ENCODE results near the gene HSPE1.
"Not testable (repeated sequence)": the region's sequence is repeated elsewhere in the genome, so short reads cannot be mapped to it uniquely, and the experiment has no call there.

The HSPE1 gene

DNA sequence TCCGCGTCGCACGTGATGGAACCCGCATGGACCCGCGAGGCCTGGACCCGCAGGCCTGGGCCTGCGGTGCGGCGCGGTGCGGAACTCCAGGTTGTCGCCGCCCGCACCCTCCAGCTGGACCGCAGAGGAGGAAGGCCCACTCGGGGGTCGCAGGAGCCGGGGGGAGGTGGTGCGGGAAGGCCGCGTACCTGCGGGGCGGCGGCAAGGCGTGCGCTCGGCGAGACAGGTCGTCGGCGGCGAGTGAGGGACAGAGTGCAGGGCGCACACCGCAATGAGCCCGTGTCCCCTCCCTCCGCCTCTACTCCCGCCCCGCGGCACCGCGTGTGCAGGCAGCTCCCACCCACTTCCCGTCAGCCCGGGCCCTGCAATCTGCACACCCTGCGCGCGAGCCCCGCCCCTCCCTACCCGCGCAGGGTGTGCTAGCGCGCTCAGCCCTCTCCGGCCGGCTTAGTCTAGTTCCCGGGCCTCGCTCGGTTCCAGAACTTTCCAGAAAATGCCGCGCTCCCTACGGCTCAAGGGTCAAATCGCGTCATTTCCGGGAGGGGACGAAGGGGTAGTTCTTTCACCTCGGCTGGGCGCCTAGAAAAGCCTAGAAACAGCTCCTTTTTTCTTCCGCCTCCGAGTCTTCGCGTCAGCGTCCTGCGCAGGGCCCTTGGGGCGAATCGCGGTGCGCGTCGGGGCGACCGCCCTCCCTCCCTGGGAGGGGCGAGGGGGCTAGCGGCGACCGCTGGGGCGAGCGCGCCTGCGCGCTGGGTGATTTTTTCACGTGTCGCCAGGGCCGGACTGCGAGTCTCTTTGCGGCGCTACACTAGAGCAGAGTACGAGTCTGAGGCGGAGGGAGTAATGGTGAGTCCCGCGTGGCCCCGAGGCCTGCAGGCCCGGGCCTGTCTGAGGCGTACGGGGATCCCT lies at the start of gene HSPE1, which contains the start of gene HSPD1:
Gene HSPE1, plus strand, starts transcription at position 786 of the 909 bp plus-strand sequence. Its CDS starts 58 bp downstream, at position 844.
Gene HSPD1, minus strand, starts transcription at position 247 of the 909 bp plus-strand sequence. CDS start 992 bp downstream, outside the sequence.
- no peak for FAIRE-seq

DNA sequence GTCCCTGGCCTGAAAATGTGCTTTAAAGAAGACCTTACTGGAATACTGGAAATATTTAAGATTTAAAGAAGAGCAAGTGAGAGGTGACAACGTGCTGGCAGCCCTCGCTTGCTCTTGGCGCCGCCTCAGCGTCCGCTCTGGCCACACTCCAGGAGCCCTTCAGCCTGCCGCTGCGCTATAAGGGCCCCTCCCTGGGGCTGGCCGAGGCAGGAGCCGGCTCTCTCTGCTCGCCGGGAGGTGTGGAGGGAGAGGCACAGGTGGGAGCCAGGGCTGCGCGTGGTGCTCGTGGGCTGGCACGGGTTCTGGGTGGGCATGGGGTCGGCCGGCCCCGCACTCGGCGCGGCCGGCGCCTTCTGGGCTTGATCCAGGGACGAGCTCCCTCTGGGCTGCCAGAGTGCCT lies 49.7 kb upstream of the HSPE1 start:
- no peak for FAIRE-seq

- not testable (repeated sequence) for FAIRE-seq
Measured at GRCh38 chr2:197450935-197451358, 49.2 kb upstream of the HSPE1 start.

DNA sequence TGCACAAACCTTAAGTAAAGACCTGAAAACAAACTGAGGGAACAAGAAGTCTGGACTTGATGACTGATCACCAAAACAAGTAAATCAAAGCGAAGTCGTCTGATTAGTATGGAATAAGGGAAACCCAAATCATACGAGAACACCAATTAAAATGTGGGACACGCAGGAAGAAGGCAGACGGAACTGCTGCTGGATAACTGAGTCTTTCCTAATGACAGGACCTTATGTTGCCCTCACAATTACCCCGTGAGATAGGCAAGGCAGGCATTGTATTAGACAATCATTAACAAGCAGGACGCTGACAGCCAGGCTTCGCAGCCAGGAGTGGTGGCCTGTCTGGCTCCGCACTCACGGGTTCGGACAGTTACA lies 47.4 kb upstream of the HSPE1 start:
- no peak for FAIRE-seq

DNA sequence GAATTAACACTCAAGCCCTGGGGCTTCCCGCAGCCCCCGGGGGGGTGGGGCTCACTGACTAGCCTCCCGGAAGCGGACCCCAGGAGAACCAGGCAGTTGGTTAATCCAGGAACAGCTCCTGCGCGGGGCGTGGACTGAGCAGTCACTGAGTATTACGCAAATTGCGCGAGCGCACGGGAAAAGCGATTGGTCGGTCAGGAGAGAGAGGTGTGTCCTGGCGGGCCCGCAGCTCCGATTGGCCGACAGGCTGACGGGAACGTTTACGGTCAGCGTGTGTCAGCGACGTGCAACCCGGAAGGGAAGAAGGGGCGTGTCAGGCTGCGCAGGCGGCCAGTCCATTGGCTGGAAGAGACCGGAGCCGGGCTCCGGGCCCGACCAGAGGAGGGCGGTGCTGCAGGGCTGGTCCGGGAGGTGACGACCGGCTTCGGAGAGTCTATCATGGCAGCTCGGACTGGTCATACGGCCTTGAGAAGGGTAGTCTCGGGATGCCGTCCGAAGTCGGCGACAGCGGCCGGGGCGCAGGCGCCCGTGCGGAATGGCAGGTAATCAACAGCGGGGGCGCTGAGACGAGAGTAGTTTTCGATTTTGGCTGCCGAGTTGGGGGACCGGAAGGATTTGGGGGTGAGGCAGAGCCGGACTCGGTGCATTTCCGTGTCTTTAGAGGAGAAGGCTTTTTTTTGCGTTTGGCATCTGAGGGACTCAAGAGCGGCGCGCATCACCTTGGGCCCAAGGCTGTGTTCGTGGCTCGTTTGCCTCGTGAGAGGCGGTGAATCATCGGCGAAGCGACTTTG lies 46.9 kb upstream of the HSPE1 start, which contains the start of gene COQ10B:
Gene COQ10B, plus strand, starts transcription at position 430 of the 791 bp plus-strand sequence. Its CDS starts 9 bp downstream, at position 439.
- FAIRE-seq: peak; percentile 66

DNA sequence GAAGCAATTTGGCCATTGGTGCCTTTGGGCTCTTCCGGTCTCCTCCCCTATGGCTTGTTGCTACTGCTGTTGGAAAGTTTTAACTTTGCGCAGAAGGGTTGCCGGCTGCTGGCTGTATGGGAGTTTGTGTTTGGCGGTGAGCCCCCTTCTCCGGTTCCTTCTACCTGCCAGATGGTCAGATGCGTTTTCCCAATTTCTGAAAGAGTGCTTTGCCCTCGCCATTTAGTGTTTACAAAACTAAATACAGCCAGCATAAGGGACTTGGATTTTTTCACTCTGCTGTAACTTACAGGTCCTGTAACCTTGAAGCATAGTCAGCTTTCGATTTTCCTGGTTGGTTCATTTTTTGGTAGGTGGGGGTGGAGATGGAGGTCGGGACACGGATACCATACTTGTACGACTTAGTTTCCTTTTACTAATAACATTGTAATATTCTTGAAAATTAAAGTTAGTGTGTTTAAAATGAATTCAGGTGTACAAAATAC lies 46.2 kb upstream of the HSPE1 start:
- no peak for FAIRE-seq

- no peak for FAIRE-seq
Measured at GRCh38 chr2:197454923-197455322, 45.3 kb upstream of the HSPE1 start.

DNA sequence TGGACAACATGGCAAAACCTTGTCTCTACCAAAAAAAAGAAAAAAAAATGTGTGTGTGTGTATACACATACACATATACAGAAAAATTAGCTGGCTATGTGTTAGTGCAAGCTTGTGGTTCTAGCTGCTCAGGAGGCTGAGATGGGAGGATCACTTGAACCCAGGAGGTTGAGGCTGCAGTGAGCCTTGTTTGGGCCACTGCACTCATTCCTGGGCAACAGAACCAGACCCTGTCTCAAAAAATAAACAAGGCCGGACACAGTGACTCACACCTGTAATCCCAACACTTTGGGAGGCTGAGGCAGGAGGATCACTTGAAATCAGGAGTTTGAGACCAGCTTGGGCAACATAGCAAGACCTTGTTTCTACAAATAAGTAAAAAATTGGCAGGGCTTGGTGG lies 44.8 kb upstream of the HSPE1 start:
- no peak for FAIRE-seq

DNA sequence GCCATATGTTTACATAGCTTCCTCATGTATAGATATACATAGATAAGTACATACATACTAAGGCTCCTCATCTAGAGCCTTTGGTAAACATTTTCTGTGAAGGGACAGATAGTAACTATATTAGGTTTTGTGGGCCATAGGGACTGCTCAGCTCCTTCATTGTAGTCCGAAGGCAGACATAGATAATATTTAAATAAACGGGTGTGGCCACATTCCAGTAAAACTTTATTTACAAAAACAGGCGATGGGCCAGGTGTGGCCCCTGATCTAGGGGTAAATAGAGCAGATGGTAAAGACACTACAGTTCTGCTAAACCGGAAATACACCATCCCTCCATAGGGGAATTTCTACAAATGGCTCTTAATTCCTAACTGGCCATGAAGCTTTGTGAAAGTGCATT lies 39.5 kb upstream of the HSPE1 start:
- FAIRE-seq: no peak

GRCh38 chr2:197461057-197461456 lies 39.1 kb upstream of the HSPE1 start:
- FAIRE-seq: no peak

DNA sequence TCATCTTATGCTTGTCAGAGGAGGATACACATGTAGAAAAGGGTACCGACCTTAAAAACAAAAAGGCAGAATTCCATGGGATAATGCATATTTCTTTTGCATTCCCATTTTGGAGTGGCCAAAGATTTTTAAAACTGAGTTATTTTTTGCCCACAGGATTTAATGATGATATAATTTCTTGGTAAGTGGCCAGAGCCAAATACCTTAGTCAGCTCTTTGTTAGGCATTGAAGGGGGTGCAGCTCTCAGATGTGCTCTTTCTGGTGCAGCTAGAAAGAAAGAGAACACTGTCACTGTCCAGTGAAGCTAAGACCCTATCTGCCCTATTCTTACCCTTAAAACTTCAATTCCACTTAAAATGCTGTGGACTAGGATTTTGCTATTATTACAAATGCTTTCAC lies 36.0 kb upstream of the HSPE1 start:
- FAIRE-seq: no peak

DNA sequence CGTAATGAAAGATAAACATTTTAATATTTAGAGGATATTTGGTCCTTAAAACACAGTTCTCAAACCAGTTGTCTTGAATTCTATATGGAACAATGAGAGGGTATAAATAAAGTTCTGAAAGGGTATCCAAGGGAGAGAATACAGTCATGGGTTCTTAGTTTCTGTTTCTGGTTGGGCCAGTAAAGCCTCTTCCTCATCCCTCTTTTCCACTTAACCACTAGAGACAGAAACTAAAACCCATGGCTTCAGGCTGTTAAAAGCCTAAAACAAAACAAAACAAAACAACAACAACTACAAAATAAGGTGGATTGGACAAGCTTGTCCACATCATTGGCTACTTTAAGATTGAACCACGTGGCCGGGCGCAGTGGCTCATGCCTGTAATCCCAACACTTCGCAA lies 28.0 kb upstream of the HSPE1 start:
- FAIRE-seq: no peak

DNA sequence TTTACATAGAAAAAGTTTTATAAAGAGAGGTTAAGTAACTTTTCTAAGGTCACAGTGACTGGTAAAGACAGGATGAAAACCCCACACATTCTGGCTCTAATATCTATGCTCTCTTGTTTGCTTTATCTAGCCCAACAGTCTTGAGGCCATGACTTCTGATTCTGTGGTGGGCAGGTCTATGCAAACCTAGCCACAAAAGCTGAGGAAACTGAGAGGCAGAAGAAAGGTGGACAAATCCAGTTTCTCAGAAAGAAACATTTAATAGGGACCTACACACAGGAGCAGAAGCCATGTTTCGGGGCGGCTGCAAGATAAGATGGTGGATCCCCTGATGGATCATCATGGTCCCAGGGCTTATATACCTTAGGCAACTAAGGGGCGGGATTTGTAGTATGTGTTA lies 22.4 kb upstream of the HSPE1 start:
- FAIRE-seq: no peak

DNA sequence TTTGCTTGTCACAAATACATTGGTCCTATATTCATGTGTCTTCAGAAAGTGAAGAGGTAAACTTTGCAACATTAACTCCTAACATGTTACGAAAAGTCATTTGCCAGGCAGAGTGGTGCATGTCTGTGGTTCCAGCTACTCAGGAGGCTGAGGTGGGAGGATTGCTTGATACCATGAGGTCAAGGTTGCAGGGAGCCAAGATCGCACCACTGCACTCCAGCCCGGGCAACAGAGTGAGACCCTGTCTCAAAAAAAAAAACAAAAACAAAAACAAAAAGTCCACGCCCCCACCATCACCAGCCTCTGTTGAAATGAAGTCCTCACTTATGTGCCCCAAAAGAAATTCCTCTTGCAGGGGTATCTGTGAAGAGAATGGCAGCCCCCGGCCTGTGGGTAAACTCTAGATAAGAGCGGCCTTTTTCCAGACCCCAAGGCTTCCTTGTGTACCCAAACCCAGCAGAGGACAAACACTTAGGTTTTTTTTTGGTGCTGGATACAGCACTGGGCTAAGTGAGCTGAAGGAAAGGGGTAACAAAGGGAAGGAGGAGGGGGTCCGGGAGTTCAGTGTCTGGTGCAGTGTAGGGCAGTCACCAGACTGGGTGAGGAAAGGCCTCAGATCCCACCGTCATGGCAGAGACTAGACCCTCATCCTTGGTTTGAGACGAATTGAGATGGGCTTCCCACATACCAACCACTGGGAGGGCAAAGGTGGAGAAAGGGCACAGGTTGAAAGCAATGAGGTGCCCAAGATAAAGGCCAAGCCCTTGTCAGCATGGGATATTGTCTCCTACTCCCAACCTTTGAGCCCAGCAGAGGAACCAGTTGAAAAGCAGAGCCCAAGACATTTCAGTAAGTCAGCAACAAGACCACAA lies 19.8 kb upstream of the HSPE1 start:
- no peak for FAIRE-seq

DNA sequence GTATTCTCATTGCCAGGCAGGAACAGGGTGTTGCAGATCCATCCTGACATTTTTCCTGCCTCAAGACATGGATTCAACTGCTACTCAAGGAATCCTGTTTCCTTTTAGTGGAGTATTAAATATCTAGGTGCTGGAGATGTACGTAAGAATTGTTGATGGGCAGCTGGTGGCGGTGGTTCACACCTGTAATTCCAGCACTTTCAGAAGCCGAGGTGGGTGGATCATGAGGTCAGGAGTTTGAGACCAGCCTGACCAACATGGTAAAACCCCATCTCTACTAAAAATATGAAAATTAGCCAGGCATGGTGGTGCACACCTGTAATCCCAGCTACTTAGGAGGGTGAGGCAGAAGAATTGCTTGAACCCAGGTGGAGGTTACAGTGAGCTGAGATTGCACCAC lies 15.9 kb upstream of the HSPE1 start:
- not testable (repeated sequence) for FAIRE-seq

- no peak for FAIRE-seq
Measured at GRCh38 chr2:197486175-197486574, 14.0 kb upstream of the HSPE1 start.

DNA sequence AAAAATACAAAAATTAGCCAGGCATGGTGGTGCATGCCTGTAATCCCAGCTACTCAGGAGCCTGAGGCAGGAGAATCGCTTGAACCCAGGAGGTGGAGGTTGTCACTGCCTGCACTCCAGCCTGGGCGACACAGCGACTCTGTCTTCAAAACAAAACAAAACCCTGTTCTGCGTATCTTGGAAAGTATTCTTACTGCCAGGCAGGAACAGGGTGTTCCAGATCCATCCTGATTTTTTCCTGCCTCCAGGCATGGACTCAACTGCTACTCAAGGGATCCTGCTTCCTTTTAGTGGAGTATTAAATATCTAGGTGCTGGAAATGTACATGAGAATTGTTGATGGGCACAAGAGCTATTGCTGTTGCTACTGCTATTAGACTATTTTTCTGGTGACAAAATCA lies 12.8 kb upstream of the HSPE1 start:
- no peak for FAIRE-seq

DNA sequence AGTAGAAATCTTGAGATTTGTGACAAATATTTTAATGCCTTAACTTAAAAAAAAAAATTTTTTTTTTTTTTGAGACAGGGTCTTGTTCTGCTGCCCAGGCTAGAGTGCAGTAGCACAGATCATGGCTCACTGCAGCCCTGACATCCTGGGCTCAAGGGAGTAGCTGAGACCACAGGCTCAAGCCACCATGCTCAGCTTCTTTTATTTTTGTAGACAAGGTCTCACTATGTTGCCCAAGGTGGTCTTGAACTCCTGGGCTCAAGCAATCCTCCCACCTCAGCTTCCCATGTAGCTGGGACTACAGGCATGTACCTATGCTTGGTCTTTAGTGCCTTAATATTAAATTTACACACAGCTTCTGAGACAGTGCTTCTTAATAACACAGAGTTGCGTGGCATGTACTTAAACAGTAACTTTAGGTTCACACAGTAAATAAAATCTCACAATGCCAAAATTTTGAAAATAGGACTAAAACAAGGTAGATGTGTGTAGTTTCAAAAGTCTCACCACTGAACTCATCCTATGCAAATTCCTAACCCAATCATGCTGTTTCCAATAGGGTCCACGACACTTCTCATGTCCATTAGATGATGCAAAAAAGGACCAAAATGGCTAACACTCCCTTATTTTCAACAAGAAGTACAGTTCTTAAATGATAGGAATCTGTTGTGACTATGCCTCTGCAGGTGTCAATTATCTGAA lies 4.6 kb upstream of the HSPE1 start:
- FAIRE-seq: no peak

DNA sequence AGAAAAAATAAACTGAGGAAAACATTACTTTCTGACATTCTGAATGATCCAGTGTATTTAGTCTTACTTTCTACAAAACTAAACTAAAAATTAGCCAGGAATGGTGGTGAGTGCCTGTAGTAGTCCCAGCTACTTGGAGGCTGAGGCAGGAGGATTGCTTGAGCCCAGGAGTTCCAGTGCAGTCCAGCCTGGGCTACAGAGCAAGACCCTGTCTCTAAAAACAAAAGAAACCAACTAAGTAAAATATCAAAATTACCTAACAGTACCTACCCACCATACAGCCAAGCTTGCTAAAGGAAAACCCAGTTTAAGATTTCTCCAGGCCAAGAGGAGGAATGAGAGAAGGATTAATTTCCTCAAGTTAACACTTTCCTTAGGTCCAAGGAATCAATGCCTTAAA lies 3.5 kb upstream of the HSPE1 start:
- no peak for FAIRE-seq

- FAIRE-seq: no peak
Measured at GRCh38 chr2:197497326-197497725, 2.9 kb upstream of the HSPE1 start.

DNA sequence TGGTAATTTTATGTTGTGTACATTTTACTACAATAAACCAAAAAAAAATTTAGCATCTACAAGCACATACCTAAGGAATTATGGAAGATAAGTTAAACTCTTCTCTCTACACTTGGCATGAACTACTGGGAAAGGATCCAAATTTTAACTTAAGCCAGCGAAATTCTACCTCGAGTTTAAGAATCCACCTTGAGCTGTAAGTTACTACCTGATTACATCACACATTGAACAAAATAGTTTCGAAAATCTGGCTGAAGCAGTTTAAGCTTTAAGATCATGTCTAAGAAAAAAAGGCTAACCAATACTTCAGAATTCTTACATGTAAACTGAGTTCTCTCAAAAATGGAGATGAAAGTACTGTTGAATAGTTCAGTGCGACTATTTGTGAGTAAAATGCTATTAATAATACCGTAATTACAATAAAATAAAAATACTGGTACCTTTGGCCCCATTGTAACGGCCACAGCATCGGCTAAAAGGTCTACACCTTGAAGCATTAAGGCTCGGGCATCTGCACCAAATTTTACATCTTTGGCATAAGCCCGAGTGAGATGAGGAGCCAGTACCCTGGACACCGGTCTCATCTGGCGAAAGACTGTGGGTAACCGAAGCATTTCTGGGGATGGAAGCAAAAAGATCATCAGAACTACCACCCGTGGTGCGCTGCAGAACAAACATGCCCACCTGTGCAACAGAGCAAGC lies 1.8 kb upstream of the HSPE1 start:
- FAIRE-seq: no peak

All from islet of Langerhans (tissue), 1 donor.